Measurements from ENCODE around the gene VIT.

VIT gene

GRCh38 chr2:36734304-36734703 lies 37.8 kb downstream of the VIT start:
- H3K27ac ChIP-seq (ENCODE audit: low read depth, low read length), result no peak overlapping the region
- H3K4me3 ChIP-seq (ENCODE audit: low read depth, low read length), result no peak overlapping the region
- H2AFZ ChIP-seq (ENCODE audit: low read length, unreplicated experiment), result no peak overlapping the region
- peaks cover 4% of the 10 kb centered on the region for H3K36me3 ChIP-seq (ENCODE audit: insufficient read depth, low read length)
- H3K27me3 ChIP-seq (ENCODE audit: insufficient read depth, low read length), result no peaks in the 10 kb centered on the region
- no peaks in the 10 kb centered on the region for H3K79me2 ChIP-seq (ENCODE audit: control insufficient read depth, insufficient read depth, low read length, unreplicated experiment)
- H3K4me1 ChIP-seq (ENCODE audit: control insufficient read depth, insufficient read depth, low read length, unreplicated experiment), result no peaks in the 10 kb centered on the region

- Histone ChIP-seq H3K36me3 (ENCODE audit: insufficient read depth, low read length) (no peaks in the 10 kb centered on the region), H3K79me2 (ENCODE audit: control insufficient read depth, insufficient read depth, low read length, unreplicated experiment) (no peaks in the 10 kb centered on the region), H3K4me3 (ENCODE audit: low read depth, low read length) (no peak overlapping the region), H3K27ac (ENCODE audit: low read depth, low read length) (no peak overlapping the region), H3K4me1 (ENCODE audit: control insufficient read depth, insufficient read depth, low read length, unreplicated experiment) (no peaks in the 10 kb centered on the region), H2AFZ (ENCODE audit: low read length, unreplicated experiment) (no peak overlapping the region), H3K27me3 (ENCODE audit: insufficient read depth, low read length) (0 out of 2 replicates have a peak, but pooled peaks cover 10% of the 10 kb centered on the region)
These were observed 40.7 kb downstream of the VIT start for GRCh38 chr2:36737131-36737750.

GRCh38 chr2:36740061-36740460 lies 43.6 kb downstream of the VIT start:
- H3K27ac ChIP-seq (ENCODE audit: low read depth, low read length), result no peak overlapping the region
- no peak overlapping the region for H3K4me3 ChIP-seq (ENCODE audit: low read depth, low read length)
- H2AFZ ChIP-seq (ENCODE audit: low read length, unreplicated experiment), result no peak overlapping the region
- no peaks in the 10 kb centered on the region for H3K79me2 ChIP-seq (ENCODE audit: control insufficient read depth, insufficient read depth, low read length, unreplicated experiment)
- H3K27me3 ChIP-seq (ENCODE audit: insufficient read depth, low read length), result 0 out of 2 replicates have a peak, but pooled peaks cover 13% of the 10 kb centered on the region
- no peaks in the 10 kb centered on the region for H3K4me1 ChIP-seq (ENCODE audit: control insufficient read depth, insufficient read depth, low read length, unreplicated experiment)
- H3K36me3 ChIP-seq (ENCODE audit: insufficient read depth, low read length), result no peaks in the 10 kb centered on the region

GRCh38 chr2:36741188-36741837 lies 44.8 kb downstream of the VIT start:
- Histone ChIP-seq H3K27me3 (ENCODE audit: insufficient read depth, low read length) (0 out of 2 replicates have a peak, but pooled peaks cover 13% of the 10 kb centered on the region), H3K36me3 (ENCODE audit: insufficient read depth, low read length) (no peaks in the 10 kb centered on the region), H3K79me2 (ENCODE audit: control insufficient read depth, insufficient read depth, low read length, unreplicated experiment) (no peaks in the 10 kb centered on the region), H2AFZ (ENCODE audit: low read length, unreplicated experiment) (no peak overlapping the region), H3K4me3 (ENCODE audit: low read depth, low read length) (no peak overlapping the region), H3K27ac (ENCODE audit: low read depth, low read length) (no peak overlapping the region), H3K4me1 (ENCODE audit: control insufficient read depth, insufficient read depth, low read length, unreplicated experiment) (no peaks in the 10 kb centered on the region)

GRCh38 chr2:36743954-36744353 lies 47.4 kb downstream of the VIT start:
- Histone ChIP-seq H3K27ac (ENCODE audit: low read depth, low read length) (no peak overlapping the region), H3K36me3 (ENCODE audit: insufficient read depth, low read length) (no peaks in the 10 kb centered on the region), H3K27me3 (ENCODE audit: insufficient read depth, low read length) (0 out of 2 replicates have a peak, but pooled peaks cover 13% of the 10 kb centered on the region), H3K79me2 (ENCODE audit: control insufficient read depth, insufficient read depth, low read length, unreplicated experiment) (no peaks in the 10 kb centered on the region), H2AFZ (ENCODE audit: low read length, unreplicated experiment) (no peak overlapping the region), H3K4me3 (ENCODE audit: low read depth, low read length) (no peak overlapping the region), H3K4me1 (ENCODE audit: control insufficient read depth, insufficient read depth, low read length, unreplicated experiment) (no peaks in the 10 kb centered on the region)

GRCh38 chr2:36748166-36748565 lies 51.7 kb downstream of the VIT start:
- no peaks in the 10 kb centered on the region for H3K79me2 ChIP-seq (ENCODE audit: control insufficient read depth, insufficient read depth, low read length, unreplicated experiment)
- no peak overlapping the region for H3K4me3 ChIP-seq (ENCODE audit: low read depth, low read length)
- H2AFZ ChIP-seq (ENCODE audit: low read length, unreplicated experiment), result no peak overlapping the region
- H3K36me3 ChIP-seq (ENCODE audit: insufficient read depth, low read length), result no peaks in the 10 kb centered on the region; the same call in 1 of the 2 replicates
- H3K27ac ChIP-seq (ENCODE audit: low read depth, low read length), result no peak overlapping the region
- no peaks in the 10 kb centered on the region for H3K27me3 ChIP-seq (ENCODE audit: insufficient read depth, low read length)
- H3K4me1 ChIP-seq (ENCODE audit: control insufficient read depth, insufficient read depth, low read length, unreplicated experiment), result no peaks in the 10 kb centered on the region

- no peak overlapping the region for H3K4me3 ChIP-seq (ENCODE audit: low read depth, low read length)
- H3K4me1 ChIP-seq (ENCODE audit: control insufficient read depth, insufficient read depth, low read length, unreplicated experiment), result peaks cover 3% of the 10 kb centered on the region
- H3K36me3 ChIP-seq (ENCODE audit: insufficient read depth, low read length), result no peaks in the 10 kb centered on the region; the same call in 1 of the 2 replicates
- H2AFZ ChIP-seq (ENCODE audit: low read length, unreplicated experiment), result no peak overlapping the region
- H3K27ac ChIP-seq (ENCODE audit: low read depth, low read length), result no peak overlapping the region
- no peaks in the 10 kb centered on the region for H3K79me2 ChIP-seq (ENCODE audit: control insufficient read depth, insufficient read depth, low read length, unreplicated experiment)
- no peaks in the 10 kb centered on the region for H3K27me3 ChIP-seq (ENCODE audit: insufficient read depth, low read length)
These were observed 53.6 kb downstream of the VIT start for GRCh38 chr2:36750101-36750500.

- H3K79me2 ChIP-seq (ENCODE audit: control insufficient read depth, insufficient read depth, low read length, unreplicated experiment), result no peaks in the 10 kb centered on the region
- no peak overlapping the region for H3K27ac ChIP-seq (ENCODE audit: low read depth, low read length)
- H2AFZ ChIP-seq (ENCODE audit: low read length, unreplicated experiment), result no peak overlapping the region
- H3K27me3 ChIP-seq (ENCODE audit: insufficient read depth, low read length), result no peaks in the 10 kb centered on the region
- H3K4me1 ChIP-seq (ENCODE audit: control insufficient read depth, insufficient read depth, low read length, unreplicated experiment), result peaks cover 3% of the 10 kb centered on the region
- H3K36me3 ChIP-seq (ENCODE audit: insufficient read depth, low read length), result no peaks in the 10 kb centered on the region; the same call in 1 of the 2 replicates
- H3K4me3 ChIP-seq (ENCODE audit: low read depth, low read length), result no peak overlapping the region
These were observed 57.3 kb downstream of the VIT start for GRCh38 chr2:36753706-36754221.

GRCh38 chr2:36754578-36754977 lies 58.1 kb downstream of the VIT start:
- no peaks in the 10 kb centered on the region for H3K79me2 ChIP-seq (ENCODE audit: control insufficient read depth, insufficient read depth, low read length, unreplicated experiment)
- H3K36me3 ChIP-seq (ENCODE audit: insufficient read depth, low read length), result no peaks in the 10 kb centered on the region; the same call in 1 of the 2 replicates
- no peak overlapping the region for H3K4me3 ChIP-seq (ENCODE audit: low read depth, low read length)
- H3K27me3 ChIP-seq (ENCODE audit: insufficient read depth, low read length), result no peaks in the 10 kb centered on the region
- H3K4me1 ChIP-seq (ENCODE audit: control insufficient read depth, insufficient read depth, low read length, unreplicated experiment), result peaks cover 3% of the 10 kb centered on the region
- no peak overlapping the region for H2AFZ ChIP-seq (ENCODE audit: low read length, unreplicated experiment)
- H3K27ac ChIP-seq (ENCODE audit: low read depth, low read length), result no peak overlapping the region

- H2AFZ ChIP-seq (ENCODE audit: low read length, unreplicated experiment), result no peak overlapping the region
- no peaks in the 10 kb centered on the region for H3K36me3 ChIP-seq (ENCODE audit: insufficient read depth, low read length)
- H3K79me2 ChIP-seq (ENCODE audit: control insufficient read depth, insufficient read depth, low read length, unreplicated experiment), result no peaks in the 10 kb centered on the region
- no peak overlapping the region for H3K27ac ChIP-seq (ENCODE audit: low read depth, low read length)
- peaks cover 3% of the 10 kb centered on the region for H3K4me1 ChIP-seq (ENCODE audit: control insufficient read depth, insufficient read depth, low read length, unreplicated experiment)
- no peaks in the 10 kb centered on the region for H3K27me3 ChIP-seq (ENCODE audit: insufficient read depth, low read length)
- no peak overlapping the region for H3K4me3 ChIP-seq (ENCODE audit: low read depth, low read length)
These were observed 59.9 kb downstream of the VIT start for GRCh38 chr2:36756438-36756837.

Data from ACC112 (cell line).